ENCODE results near the gene TBXA2R. TPM values are rescaled to one million over a fixed set of nuclear protein-coding genes. Genes with fewer than 3 reads are reported as not detected.

Gene TBXA2R
- total RNA-seq, 4 donors from 2014 or later, result 0.27 to 0.79 TPM; not detected in 2

- 50 to 88% methylated on average over 1 to 12 of the region's 12 CpGs for WGBS, 2 donors (ENCODE audit: low coverage in 1 of 2)
- Histone ChIP-seq H3K27me3 (no peaks in the 10 kb centered on the region), H3K36me3 (no peaks in the 10 kb centered on the region), H3K4me1 (peaks cover 2 to 7% (median 3%) of the 10 kb centered on the region in 4 donors), H3K4me3 (no peak overlapping the region), H3K9me3 (no peaks in the 10 kb centered on the region), H3K27ac (no peak overlapping the region)
- in situ Hi-C loops (cut with MboI; ENCODE audit: low pct_ligation_motif_present in 1 of 4, low pct_unique_long_range_greater_than_20kb in 1 of 4, low sequenced_read_pairs in 3 of 4) (no loop called here), intact Hi-C loops (cut with DNase I; ENCODE audit: low total_unique reads) (no loop called here)
- TF ChIP-seq POLR2AphosphoS5 (IDR thresholded peaks at IDR 0.05), result no peak
- no peak for TF ChIP-seq EP300 (IDR thresholded peaks at IDR 0.05; ENCODE audit: low read depth)
- no peak for TF ChIP-seq POLR2A (IDR thresholded peaks at IDR 0.05)
- TF ChIP-seq CTCF (IDR thresholded peaks at IDR 0.05), result no peak
- DNase-seq, result no peak
These were observed 5.7 kb downstream of the TBXA2R start for GRCh38 chr19:3601021-3601420.

DNA sequence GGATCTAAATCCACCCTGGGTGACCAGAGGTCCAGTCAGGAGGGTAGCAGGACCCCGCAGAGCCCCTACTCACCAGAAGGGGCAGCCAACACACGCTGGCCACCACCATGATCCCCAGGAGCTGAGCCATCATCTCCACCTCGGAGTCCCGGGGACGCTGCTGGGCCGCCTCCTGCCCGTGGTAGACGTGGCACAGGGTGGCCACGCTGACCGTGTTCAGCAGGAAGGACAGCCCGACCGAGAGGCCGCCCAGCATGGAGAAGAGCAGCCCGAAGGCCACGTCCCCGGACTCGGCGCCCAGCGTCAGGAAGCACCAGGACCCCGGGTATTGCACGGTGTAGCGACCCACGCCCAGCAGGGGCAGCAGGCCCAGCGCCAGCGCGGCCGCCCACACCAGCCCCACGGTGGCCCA, 6.9 kb downstream of the TBXA2R start:
- Histone ChIP-seq H3K27me3 (no peaks in the 10 kb centered on the region), H3K9me3 (no peaks in the 10 kb centered on the region), H3K36me3 (no peaks in the 10 kb centered on the region), H3K27ac (no peak overlapping the region), H3K4me3 (no peak overlapping the region), H3K4me1 (peaks cover 0 to 3% (median 0%) of the 10 kb centered on the region in 4 donors)
- TF ChIP-seq CTCF (IDR thresholded peaks at IDR 0.05), result no peak
- no peak for TF ChIP-seq POLR2A (IDR thresholded peaks at IDR 0.05)
- no peak for TF ChIP-seq EP300 (IDR thresholded peaks at IDR 0.05; ENCODE audit: low read depth)
- no peak for TF ChIP-seq POLR2AphosphoS5 (IDR thresholded peaks at IDR 0.05)
- WGBS, 2 donors (ENCODE audit: low coverage in 1 of 2), result 95 to 96% methylated on average over 9 to 20 of the region's 28 CpGs
- no peak for DNase-seq
- intact Hi-C loops (cut with DNase I; ENCODE audit: low total_unique reads), result no loop called here
- in situ Hi-C loops (cut with MboI; ENCODE audit: low pct_ligation_motif_present in 1 of 4, low pct_unique_long_range_greater_than_20kb in 1 of 4, low sequenced_read_pairs in 3 of 4), result no loop called here

- Histone ChIP-seq H3K4me1 (no peaks in the 10 kb centered on the region), H3K27ac (no peak overlapping the region), H3K9me3 (no peaks in the 10 kb centered on the region), H3K36me3 (no peaks in the 10 kb centered on the region), H3K27me3 (peaks cover 11% of the 10 kb centered on the region), H3K4me3 (no peak overlapping the region)
- 86 to 90% methylated on average over 10 to 30 of the region's 34 CpGs for WGBS, 2 donors (ENCODE audit: low coverage in 1 of 2)
- DNase-seq, result no peak
- intact Hi-C loops (cut with DNase I; ENCODE audit: low total_unique reads), result no loop called here
- in situ Hi-C loops (cut with MboI; ENCODE audit: low pct_ligation_motif_present in 1 of 4, low pct_unique_long_range_greater_than_20kb in 1 of 4, low sequenced_read_pairs in 3 of 4), result no loop called here
- TF ChIP-seq CTCF (IDR thresholded peaks at IDR 0.05) (no peak), EP300 (IDR thresholded peaks at IDR 0.05; ENCODE audit: low read depth) (no peak), POLR2AphosphoS5 (IDR thresholded peaks at IDR 0.05) (no peak), POLR2A (IDR thresholded peaks at IDR 0.05) (no peak)
These were observed 11.1 kb downstream of the TBXA2R start for GRCh38 chr19:3595521-3596061.

GRCh38 chr19:3593156-3593555, 13.5 kb downstream of the TBXA2R start:
- WGBS, 2 donors (ENCODE audit: low coverage in 1 of 2), result 47% methylated on average over 11 of the region's 11 CpGs; no CpG with 5 or more reads in 1 of the 2 donors
- DNase-seq, result no peak
- Histone ChIP-seq H3K27ac (no peak overlapping the region), H3K9me3 (no peaks in the 10 kb centered on the region), H3K4me1 (no peaks in the 10 kb centered on the region), H3K4me3 (no peak overlapping the region), H3K27me3 (peaks cover 11% of the 10 kb centered on the region), H3K36me3 (no peaks in the 10 kb centered on the region)
- TF ChIP-seq CTCF (IDR thresholded peaks at IDR 0.05) (no peak), POLR2A (IDR thresholded peaks at IDR 0.05) (no peak), POLR2AphosphoS5 (IDR thresholded peaks at IDR 0.05) (no peak), EP300 (IDR thresholded peaks at IDR 0.05; ENCODE audit: low read depth) (no peak)
- in situ Hi-C loops (cut with MboI; ENCODE audit: low pct_ligation_motif_present in 1 of 4, low pct_unique_long_range_greater_than_20kb in 1 of 4, low sequenced_read_pairs in 3 of 4) (no loop called here), intact Hi-C loops (cut with DNase I; ENCODE audit: low total_unique reads) (no loop called here)

Data from transverse colon (tissue), 4 donors.